ENCODE data around the gene FBXW7.

FBXW7 gene

DNA sequence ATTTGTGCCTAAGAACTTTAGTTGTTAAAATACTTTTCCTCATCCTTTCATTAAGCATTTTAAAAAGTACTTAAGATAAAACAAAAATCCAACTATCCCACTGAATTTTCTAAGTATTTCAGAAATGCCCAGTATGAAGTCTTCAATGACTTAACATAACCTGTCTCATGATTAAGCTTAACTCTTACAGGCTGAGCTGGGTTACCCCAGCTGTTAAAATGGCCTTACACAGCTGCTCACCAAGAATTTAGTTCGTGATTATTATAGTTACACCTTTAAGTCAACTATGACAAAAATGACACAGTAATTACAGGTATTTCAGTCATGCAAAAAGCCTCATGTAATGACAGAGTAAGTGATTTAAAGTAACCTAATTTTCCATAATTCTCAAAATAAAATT lies 145.7 kb downstream of the FBXW7 start (continued):
- TF ChIP-seq KLF10 (tag by site-specific recombination; IDR thresholded peaks at IDR 0.05) (no peak), SP3 (tag by site-specific recombination; IDR thresholded peaks at IDR 0.05) (no peak), CTCF (tag by site-specific recombination; IDR thresholded peaks at IDR 0.05) (no peak), ZNF354C (tag by site-specific recombination; IDR thresholded peaks at IDR 0.05; ENCODE audit: borderline replicate concordance, low read depth) (no peak), SETDB1 (IDR thresholded peaks at IDR 0.05; ENCODE audit: insufficient read length, low read length) (no peak), ZNF366 (tag by site-specific recombination; conservative IDR thresholded peaks at IDR 0.05) (no peak)

DNA sequence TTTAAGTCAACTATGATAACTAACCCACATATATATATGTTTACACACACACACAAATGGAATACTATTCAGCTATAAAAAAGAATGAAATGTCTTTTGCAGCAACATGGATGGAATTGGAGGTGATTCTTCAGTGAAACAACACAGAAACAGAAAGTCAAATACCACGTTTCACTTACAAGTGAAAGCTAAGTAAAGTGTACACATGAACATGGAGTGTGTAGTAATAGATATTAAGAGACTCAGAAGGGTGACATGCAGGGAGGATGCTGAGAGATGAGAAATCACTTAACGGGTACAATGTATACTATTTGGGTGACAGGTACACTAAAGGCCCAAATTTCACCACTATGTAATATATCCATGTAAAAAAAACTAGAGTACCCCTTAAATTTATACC lies 146.5 kb downstream of the FBXW7 start:
- ChIA-PET POLR2A (no interaction called here), CTCF (interaction anchor here (0.6 to 1.1 kb wide), 2 partner anchors 19 to 145 kb away, joined by 3 to 4 read pairs; no protein-coding TSS in a partner anchor)
- no peaks in the 10 kb centered on the region for H3K4me1 ChIP-seq (ENCODE audit: control insufficient read depth, insufficient read depth, low read length)
- no peaks in the 10 kb centered on the region for H3K36me3 ChIP-seq (ENCODE audit: control insufficient read depth in 2 of 2, insufficient read depth in 1 of 2, low read length in 2 of 2)
- H3K4me3 ChIP-seq (ENCODE audit: low read depth, low read length), result no peak overlapping the region
- no peak overlapping the region for H3K27ac ChIP-seq (ENCODE audit: extremely low read depth, low read depth, low read length)
- no peaks in the 10 kb centered on the region for H3K9me3 ChIP-seq (ENCODE audit: control insufficient read depth, insufficient read depth, low read depth, low read length)
- TF ChIP-seq ZSCAN23 (tag by site-specific recombination; IDR thresholded peaks at IDR 0.05) (no peak), ZNF677 (tag by site-specific recombination; IDR thresholded peaks at IDR 0.05) (no peak), CTCF (tag by site-specific recombination; IDR thresholded peaks at IDR 0.05) (no peak), HOXC10 (CRISPR knock-in tag; IDR thresholded peaks at IDR 0.05) (no peak), PRDM1 (tag by site-specific recombination; IDR thresholded peaks at IDR 0.05) (peak; percentile 62; the same call in 1 of the 2 replicates)

DNA sequence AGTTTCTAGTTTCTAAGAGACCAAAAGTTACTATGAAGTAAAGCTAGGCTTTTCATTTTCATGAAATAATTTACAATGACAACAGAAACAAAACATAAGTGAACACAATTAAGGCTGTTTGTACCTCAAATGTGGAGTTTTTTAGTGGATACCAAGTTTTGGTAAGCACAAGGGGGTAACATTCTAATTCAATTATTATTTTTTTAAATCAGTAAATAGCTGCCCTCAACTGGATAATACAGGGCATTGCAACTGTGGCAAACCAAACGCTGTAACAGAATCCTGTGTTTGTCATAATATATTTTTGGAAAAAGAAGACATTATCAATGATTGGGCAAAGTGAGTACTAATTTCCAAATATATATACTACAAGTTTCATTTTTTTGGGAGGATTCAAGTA lies 150.3 kb downstream of the FBXW7 start:
- no peaks in the 10 kb centered on the region for H3K9me3 ChIP-seq (ENCODE audit: control insufficient read depth, insufficient read depth, low read depth, low read length)
- H3K27ac ChIP-seq (ENCODE audit: extremely low read depth, low read depth, low read length), result no peak overlapping the region
- H3K36me3 ChIP-seq (ENCODE audit: control insufficient read depth in 2 of 2, insufficient read depth in 1 of 2, low read length in 2 of 2), result no peaks in the 10 kb centered on the region
- no peak overlapping the region for H3K4me3 ChIP-seq (ENCODE audit: low read depth, low read length)
- ChIA-PET CTCF (interaction anchor here (0.6 to 1.8 kb wide), 14 partner anchors 8 to 1081 kb away, joined by 3 to 5 read pairs (median 3); no protein-coding TSS in a partner anchor), POLR2A (no interaction called here)
- H3K4me1 ChIP-seq (ENCODE audit: control insufficient read depth, insufficient read depth, low read length), result peaks cover 3% of the 10 kb centered on the region; the same call in 1 of the 2 replicates
- TF ChIP-seq ZNF654 (tag by site-specific recombination; IDR thresholded peaks at IDR 0.05; ENCODE audit: low read depth) (peak; percentile 54), ZNF776 (tag by site-specific recombination; IDR thresholded peaks at IDR 0.05; ENCODE audit: borderline replicate concordance) (no peak)

DNA sequence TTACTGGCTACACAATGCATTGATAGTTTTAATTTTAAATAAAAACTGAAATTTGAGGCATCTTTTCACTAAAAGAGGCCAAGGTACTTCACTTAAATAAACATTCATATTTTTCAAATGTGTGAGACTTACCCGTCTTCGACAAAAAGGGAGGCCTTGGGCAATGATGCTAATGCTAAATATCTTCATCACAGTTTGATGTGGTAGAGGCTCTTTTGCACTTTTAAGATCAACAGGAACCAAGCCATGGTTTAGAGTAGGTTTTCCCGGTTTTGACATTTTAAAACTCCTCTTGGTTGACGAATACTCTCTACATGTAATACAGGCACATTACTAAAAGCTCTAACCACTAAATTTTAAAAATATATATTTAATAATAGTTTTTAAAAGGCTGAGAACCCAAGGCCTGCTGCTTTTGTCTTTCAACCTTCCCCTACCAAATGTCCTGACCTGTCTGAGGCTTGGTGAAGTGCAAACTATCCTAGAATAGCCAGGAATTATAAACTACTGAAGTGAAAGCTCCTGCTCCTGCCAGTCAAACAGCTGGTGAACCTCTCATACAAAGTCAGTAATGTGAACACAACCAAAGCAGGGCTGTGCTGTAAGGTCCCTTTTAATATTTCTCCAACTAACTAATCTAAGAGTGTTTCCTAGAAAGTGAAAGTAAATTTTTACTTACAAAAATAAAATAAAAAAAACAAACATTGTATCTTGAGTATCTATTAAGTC lies 153.7 kb downstream of the FBXW7 start:
- Histone ChIP-seq H3K36me3 (ENCODE audit: control insufficient read depth in 2 of 2, insufficient read depth in 1 of 2, low read length in 2 of 2) (no peaks in the 10 kb centered on the region), H3K4me3 (ENCODE audit: low read depth, low read length) (no peak overlapping the region), H3K27ac (ENCODE audit: extremely low read depth, low read depth, low read length) (no peak overlapping the region), H3K4me1 (ENCODE audit: control insufficient read depth, insufficient read depth, low read length) (peaks cover 3% of the 10 kb centered on the region; the same call in 1 of the 2 replicates), H3K9me3 (ENCODE audit: control insufficient read depth, insufficient read depth, low read depth, low read length) (no peaks in the 10 kb centered on the region)
- ChIA-PET POLR2A (no interaction called here), CTCF (no interaction called here)
- no peak for TF ChIP-seq ZNF23 (tag by site-specific recombination; IDR thresholded peaks at IDR 0.05; ENCODE audit: borderline replicate concordance)
- TF ChIP-seq, protein P1, sequence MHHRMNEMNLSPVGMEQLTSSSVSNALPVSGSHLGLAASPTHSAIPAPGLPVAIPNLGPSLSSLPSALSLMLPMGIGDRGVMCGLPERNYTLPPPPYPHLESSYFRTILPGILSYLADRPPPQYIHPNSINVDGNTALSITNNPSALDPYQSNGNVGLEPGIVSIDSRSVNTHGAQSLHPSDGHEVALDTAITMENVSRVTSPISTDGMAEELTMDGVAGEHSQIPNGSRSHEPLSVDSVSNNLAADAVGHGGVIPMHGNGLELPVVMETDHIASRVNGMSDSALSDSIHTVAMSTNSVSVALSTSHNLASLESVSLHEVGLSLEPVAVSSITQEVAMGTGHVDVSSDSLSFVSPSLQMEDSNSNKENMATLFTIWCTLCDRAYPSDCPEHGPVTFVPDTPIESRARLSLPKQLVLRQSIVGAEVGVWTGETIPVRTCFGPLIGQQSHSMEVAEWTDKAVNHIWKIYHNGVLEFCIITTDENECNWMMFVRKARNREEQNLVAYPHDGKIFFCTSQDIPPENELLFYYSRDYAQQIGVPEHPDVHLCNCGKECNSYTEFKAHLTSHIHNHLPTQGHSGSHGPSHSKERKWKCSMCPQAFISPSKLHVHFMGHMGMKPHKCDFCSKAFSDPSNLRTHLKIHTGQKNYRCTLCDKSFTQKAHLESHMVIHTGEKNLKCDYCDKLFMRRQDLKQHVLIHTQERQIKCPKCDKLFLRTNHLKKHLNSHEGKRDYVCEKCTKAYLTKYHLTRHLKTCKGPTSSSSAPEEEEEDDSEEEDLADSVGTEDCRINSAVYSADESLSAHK (tag by site-specific recombination; IDR thresholded peaks at IDR 0.05), result no peak
- TF ChIP-seq WT1 (tag by site-specific recombination; IDR thresholded peaks at IDR 0.05), result no peak
- TF ChIP-seq, protein P2, sequence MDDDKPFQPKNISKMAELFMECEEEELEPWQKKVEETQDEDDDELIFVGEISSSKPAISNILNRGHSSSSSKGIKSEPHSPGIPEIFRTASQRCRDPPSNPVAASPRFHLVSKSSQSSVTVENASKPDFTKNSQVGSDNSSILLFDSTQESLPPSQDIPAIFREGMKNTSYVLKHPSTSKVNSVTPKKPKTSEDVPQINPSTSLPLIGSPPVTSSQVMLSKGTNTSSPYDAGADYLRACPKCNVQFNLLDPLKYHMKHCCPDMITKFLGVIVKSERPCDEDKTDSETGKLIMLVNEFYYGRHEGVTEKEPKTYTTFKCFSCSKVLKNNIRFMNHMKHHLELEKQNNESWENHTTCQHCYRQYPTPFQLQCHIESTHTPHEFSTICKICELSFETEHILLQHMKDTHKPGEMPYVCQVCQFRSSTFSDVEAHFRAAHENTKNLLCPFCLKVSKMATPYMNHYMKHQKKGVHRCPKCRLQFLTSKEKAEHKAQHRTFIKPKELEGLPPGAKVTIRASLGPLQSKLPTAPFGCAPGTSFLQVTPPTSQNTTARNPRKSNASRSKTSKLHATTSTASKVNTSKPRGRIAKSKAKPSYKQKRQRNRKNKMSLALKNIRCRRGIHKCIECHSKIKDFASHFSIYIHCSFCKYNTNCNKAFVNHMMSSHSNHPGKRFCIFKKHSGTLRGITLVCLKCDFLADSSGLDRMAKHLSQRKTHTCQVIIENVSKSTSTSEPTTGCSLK (tag by site-specific recombination; IDR thresholded peaks at IDR 0.05), result no peak
- TF ChIP-seq ZNF510 (tag by site-specific recombination; IDR thresholded peaks at IDR 0.05; ENCODE audit: insufficient replicate concordance), result no peak
- TF ChIP-seq SP7 (tag by site-specific recombination; IDR thresholded peaks at IDR 0.05), result no peak
- no peak for TF ChIP-seq ZNF514 (tag by site-specific recombination; IDR thresholded peaks at IDR 0.05)
